Testis (tissue), 3 donors: ENCODE results near the gene LRRC2. TPM values are rescaled to one million over a fixed set of nuclear protein-coding genes. Genes with fewer than 3 reads are reported as not detected.
"Not testable (repeated sequence)": the region's sequence is repeated elsewhere in the genome, so short reads cannot be mapped to it uniquely, and the experiment has no call there.

Experiments
- DNase-seq: peaks from one replicate; pipeline ENCODE4 v3.0.0-alpha.2; 2019
- H3K27ac ChIP-seq, 2 donors: fragments of 200-600 bp; sonication (generic); one replicate each; pipeline ENCODE4 v1.5.1; 2019
- H3K27me3 ChIP-seq: fragments of 200-600 bp; sonication (generic); one replicate; pipeline ENCODE4 v1.5.1; 2019
- H3K36me3 ChIP-seq: fragments of 200-600 bp; sonication (generic); one replicate; pipeline ENCODE4 v1.5.1; 2017; ENCODE audit warnings: low read depth; ENCODE audit errors: missing control alignments
- H3K4me1 ChIP-seq: fragments of 200-600 bp; sonication (generic); one replicate; pipeline ENCODE4 v1.5.1; 2019
- H3K4me3 ChIP-seq, 2 donors: fragments of 200-600 bp; sonication (generic); one replicate each; pipeline ENCODE4 v1.5.1; 2017 to 2019
- H3K9me3 ChIP-seq: fragments of 200-600 bp; sonication (generic); one replicate; pipeline ENCODE4 v1.5.1; 2017
- POLR2A ChIP-seq: fragments of 450-650 bp; IDR thresholded peaks from one replicate; pipeline ENCODE4 v1.6.1; 2017; ENCODE audit warnings: antibody characterized with exemption, mild to moderate bottlenecking, moderate library complexity
- WGBS, 2 donors: methylation state at CpG; one replicate each; pipeline ENCODE4 v1.1.5; 2018; 5-methylcytosine and 5-hydroxymethylcytosine counted together
- intact Hi-C: fragments of 100-400 bp; cut with DNase I; formaldehyde crosslinking; loops from one replicate; pipeline ENCODE4 v1.15.1; 2023; ENCODE audit warnings: low total_unique reads
- polyA plus RNA-seq: library from polyadenylated mRNA; stranded (reverse); fragments of 350-450 nt; fragmentation: Illumina TruSeq; extraction: RNeasy Lipid Tissue Mini Kit (QIAGEN cat#74804); gene quantifications from one replicate; pipeline ENCODE4 v1.2.3, GENCODE V29; 2014; ENCODE audit warnings: low read depth, low replicate concordance; ENCODE audit not compliant: insufficient read depth
- total RNA-seq, 2 donors: library from RNA; depleted of rRNA; stranded (reverse); fragments of >200 nt; gene quantifications; one replicate each; pipeline ENCODE4 v1.2.3, GENCODE V29; 2016
- TF ChIP-seq, protein P1 (sequence below), 3 experiments: fragments of 450-650 bp in 2 of 3; fragments of 200-600 bp in 1 of 3; sonication (generic) in 1 of 3; IDR thresholded peaks; one replicate each; pipeline ENCODE4 v1.5.1; 2016 to 2019; ENCODE audit warnings: antibody characterized with exemption in 3 of 3, mild to moderate bottlenecking in 2 of 3, moderate library complexity in 1 of 3

LRRC2 gene
- total and polyA plus RNA-seq, 3 donors from 2014 or later: 0.71 to 2.2 (median 0.99) TPM

DNA sequence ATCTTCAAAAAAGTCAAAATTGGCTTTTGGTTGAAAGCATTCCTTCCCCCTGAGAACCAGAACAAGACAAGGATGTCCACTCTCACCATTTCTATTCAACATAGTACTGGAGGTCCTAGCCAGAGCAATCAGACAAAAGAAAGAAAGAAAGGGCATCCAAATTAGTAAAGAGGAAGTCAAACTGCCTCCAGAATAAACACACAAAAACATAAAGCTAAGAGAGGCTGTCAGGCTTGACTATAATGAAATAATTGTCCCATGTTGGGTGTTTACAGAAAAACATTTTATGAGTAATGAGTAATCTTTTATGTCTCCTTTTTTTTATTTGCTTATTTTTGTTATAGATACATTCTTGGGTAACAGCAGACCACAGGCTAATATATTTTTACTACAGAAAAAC lies 27.9 kb upstream of the LRRC2 start:
- no peaks in the 10 kb centered on the region for H3K27me3 ChIP-seq
- no peaks in the 10 kb centered on the region for H3K4me1 ChIP-seq
- no peak overlapping the region for H3K4me3 ChIP-seq
- no peaks in the 10 kb centered on the region for H3K9me3 ChIP-seq
- DNase-seq: no peak
- H3K36me3 ChIP-seq: no peaks in the 10 kb centered on the region
- H3K27ac ChIP-seq: no peak overlapping the region
- intact Hi-C loops: no loop called here
- TF ChIP-seq POLR2A: no peak
- TF ChIP-seq, protein P1, sequence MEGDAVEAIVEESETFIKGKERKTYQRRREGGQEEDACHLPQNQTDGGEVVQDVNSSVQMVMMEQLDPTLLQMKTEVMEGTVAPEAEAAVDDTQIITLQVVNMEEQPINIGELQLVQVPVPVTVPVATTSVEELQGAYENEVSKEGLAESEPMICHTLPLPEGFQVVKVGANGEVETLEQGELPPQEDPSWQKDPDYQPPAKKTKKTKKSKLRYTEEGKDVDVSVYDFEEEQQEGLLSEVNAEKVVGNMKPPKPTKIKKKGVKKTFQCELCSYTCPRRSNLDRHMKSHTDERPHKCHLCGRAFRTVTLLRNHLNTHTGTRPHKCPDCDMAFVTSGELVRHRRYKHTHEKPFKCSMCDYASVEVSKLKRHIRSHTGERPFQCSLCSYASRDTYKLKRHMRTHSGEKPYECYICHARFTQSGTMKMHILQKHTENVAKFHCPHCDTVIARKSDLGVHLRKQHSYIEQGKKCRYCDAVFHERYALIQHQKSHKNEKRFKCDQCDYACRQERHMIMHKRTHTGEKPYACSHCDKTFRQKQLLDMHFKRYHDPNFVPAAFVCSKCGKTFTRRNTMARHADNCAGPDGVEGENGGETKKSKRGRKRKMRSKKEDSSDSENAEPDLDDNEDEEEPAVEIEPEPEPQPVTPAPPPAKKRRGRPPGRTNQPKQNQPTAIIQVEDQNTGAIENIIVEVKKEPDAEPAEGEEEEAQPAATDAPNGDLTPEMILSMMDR (IDR thresholded peaks at IDR 0.05): no peak

DNA sequence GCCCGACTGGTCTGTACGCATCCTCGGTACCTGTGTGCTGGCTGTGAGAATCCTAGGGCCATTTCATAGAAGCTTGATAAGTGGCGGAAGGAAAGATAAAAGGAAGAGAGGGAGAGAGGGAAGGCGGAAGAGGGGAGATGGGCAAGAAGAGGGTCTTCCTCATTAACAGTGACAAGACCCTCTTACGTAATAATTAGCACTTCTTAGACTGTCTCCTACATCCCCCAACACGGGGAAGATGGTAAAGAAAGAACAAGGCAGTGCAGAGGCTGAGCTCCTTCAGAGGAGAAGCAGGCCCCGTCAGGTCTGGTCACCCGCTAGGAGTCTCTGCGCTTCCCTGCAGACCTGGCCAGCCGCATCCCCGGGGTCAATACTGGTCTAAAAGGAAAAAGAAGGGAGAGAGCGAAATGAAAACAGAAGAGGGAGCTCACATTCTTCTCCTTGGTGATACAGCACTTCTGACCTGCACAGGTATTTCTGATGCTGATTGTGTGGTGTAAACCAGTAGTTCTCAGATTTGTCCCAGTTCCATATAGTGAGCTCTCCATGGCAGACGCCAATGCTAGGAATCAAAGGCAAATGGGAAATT lies 27.3 kb upstream of the LRRC2 start:
- H3K27ac ChIP-seq: no peak overlapping the region
- H3K4me1 ChIP-seq: no peaks in the 10 kb centered on the region
- no peak overlapping the region for H3K4me3 ChIP-seq
- no peak for DNase-seq
- TF ChIP-seq, protein P1 (IDR thresholded peaks at IDR 0.05): no peak
- TF ChIP-seq POLR2A: no peak
- H3K9me3 ChIP-seq: no peaks in the 10 kb centered on the region
- H3K36me3 ChIP-seq: no peaks in the 10 kb centered on the region
- 85 to 90% methylated on average over 14 of the region's 14 CpGs for WGBS, 2 donors
- H3K27me3 ChIP-seq: no peaks in the 10 kb centered on the region
- intact Hi-C loops: no loop called here

DNA sequence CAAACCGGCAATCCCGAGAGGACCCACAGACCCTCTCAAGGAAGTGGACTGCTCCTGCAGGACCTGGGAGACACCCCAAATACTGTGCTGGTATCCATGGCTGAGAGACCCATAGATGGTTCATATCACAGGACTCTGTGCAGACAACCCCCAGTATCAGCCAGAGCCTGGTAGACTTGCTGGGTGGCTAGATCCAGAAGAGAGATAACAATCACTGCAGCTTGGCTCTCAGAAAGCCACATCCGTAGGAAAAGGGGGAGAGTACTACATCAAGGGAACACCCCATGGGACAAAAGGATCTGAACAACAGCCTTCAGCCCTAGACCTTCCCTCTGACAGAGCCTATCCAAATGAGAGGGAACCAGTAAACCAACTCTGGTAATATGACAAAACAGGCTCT lies 21.2 kb upstream of the LRRC2 start:
- H3K4me1 ChIP-seq, intact Hi-C loops, DNase-seq, H3K4me3 ChIP-seq, H3K27ac ChIP-seq, H3K27me3 ChIP-seq, H3K36me3 ChIP-seq, H3K9me3 ChIP-seq: not testable (repeated sequence)
- 63 to 78% methylated on average over 3 of the region's 3 CpGs for WGBS, 2 donors

DNA sequence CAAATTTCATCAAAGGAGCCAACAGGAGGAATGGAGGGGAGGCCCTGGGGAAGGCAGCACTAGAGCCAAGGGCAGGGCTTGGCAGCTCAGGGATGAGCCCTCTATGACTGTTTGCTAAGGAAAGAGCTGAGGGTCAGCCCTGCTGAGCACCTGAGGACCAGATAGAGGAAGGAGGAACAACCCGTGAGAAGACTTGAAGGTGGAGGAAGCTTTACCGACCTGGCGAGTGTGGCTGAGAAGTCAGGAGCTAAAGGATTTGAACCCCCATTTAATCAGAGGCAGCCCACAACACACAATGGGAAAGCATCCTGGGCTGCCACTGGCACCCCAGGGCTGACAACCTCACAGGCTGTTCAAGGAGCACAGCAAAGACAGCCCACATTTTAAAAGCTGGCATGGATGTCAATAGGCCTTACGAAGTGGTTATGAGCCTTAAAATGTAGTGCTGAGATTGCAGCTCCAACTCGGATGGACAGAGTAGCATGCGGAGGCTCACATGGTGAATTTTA lies 20.7 kb upstream of the LRRC2 start:
- no peak for DNase-seq
- H3K4me3 ChIP-seq: no peak overlapping the region
- no peak for TF ChIP-seq POLR2A
- TF ChIP-seq, protein P1 (IDR thresholded peaks at IDR 0.05): no peak
- 75 to 92% methylated on average over 5 to 6 of the region's 6 CpGs for WGBS, 2 donors
- no peaks in the 10 kb centered on the region for H3K27me3 ChIP-seq
- no peaks in the 10 kb centered on the region for H3K9me3 ChIP-seq
- H3K36me3 ChIP-seq: no peaks in the 10 kb centered on the region
- H3K4me1 ChIP-seq: no peaks in the 10 kb centered on the region
- intact Hi-C loops: no loop called here
- no peak overlapping the region for H3K27ac ChIP-seq

DNA sequence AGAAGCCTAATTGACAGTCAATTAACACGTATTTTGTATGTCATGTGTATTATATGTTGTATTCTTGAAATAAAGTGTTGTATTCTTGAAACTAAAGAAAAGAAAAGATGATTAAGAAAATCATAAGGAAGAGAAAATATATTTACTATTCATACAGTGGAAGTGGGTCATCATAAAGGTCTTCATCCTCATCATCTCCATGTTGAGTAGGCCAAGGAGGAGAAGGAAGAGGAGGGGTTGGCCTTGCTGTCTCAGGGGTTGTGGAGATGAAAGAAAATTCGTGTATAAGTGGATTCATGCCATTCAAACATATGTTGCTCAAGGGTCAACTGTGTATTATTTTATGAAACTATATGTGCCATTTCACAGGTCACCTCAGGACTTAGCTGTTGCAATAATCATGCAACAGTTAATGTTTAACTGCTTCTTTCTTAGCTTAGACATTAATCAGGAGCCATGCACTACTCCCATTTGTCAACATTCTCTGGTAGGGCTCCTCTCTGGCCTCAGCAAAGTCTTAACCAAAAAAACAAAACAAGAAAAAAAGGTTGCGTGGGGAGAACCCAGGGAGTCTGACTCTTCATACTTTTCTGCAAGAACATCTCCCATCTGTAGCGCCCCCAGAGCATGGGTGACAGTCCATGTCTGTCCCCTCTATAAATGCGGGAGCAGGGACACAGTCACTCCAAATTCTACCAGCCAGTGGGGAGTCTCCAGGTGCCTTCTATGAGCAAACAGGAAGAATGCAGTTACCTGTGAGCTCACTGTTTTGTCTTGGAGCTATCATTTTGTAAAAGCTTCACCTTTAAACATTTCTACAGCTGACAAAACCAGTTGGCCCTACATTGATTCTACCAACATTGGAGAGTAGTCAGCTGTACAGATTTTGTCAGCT lies 19.9 kb upstream of the LRRC2 start:
- no peaks in the 10 kb centered on the region for H3K4me1 ChIP-seq
- H3K27me3 ChIP-seq: no peaks in the 10 kb centered on the region
- no peak for TF ChIP-seq POLR2A
- TF ChIP-seq, protein P1 (IDR thresholded peaks at IDR 0.05): no peak
- DNase-seq: no peak
- no peaks in the 10 kb centered on the region for H3K36me3 ChIP-seq
- H3K27ac ChIP-seq: no peak overlapping the region
- no peaks in the 10 kb centered on the region for H3K9me3 ChIP-seq
- intact Hi-C loops: no loop called here
- H3K4me3 ChIP-seq: no peak overlapping the region
- 86 to 89% methylated on average over 5 of the region's 5 CpGs for WGBS, 2 donors
